ENCODE results near the gene FAM118A. TPM values are rescaled to one million over a fixed set of nuclear protein-coding genes. Genes with fewer than 3 reads are reported as not detected.

FAM118A gene
- polyA plus RNA-seq, 1 experiment, result 23.3 TPM

GRCh38 chr22:45318558-45319323 lies 9.0 kb downstream of the FAM118A start:
- ChIA-PET CTCF (interaction anchor here (0.6 to 1.4 kb wide), 3 partner anchors 141 to 235 kb away, joined by 3 to 4 read pairs (median 3); no protein-coding TSS in a partner anchor), POLR2A (interaction anchor here (0.6 to 1.1 kb wide), 2 partner anchors 186 to 255 kb away, joined by 4 to 7 read pairs; no protein-coding TSS in a partner anchor)
- Histone ChIP-seq H3K9me3 (ENCODE audit: control insufficient read depth, insufficient read depth, low read length) (no peaks in the 10 kb centered on the region), H3K27me3 (ENCODE audit: control insufficient read depth, insufficient read depth, low read length) (no peaks in the 10 kb centered on the region), H3K4me3 (ENCODE audit: low read depth, low read length) (peak overlapping the region; percentile 17; the same call in 1 of the 2 replicates), H3K27ac (ENCODE audit: low read depth, low read length) (peak overlapping the region; percentile 92)
- no peak for DNase-seq (ENCODE audit: low read depth, low spot score)
- no peak for TF ChIP-seq CTCF (IDR thresholded peaks at IDR 0.05; ENCODE audit: low read depth, low read length)

GRCh38 chr22:45319324-45319685 lies 9.6 kb downstream of the FAM118A start:
- no peaks in the 10 kb centered on the region for H3K27me3 ChIP-seq (ENCODE audit: control insufficient read depth, insufficient read depth, low read length)
- H3K4me3 ChIP-seq (ENCODE audit: low read depth, low read length), result no peak overlapping the region
- DNase-seq (ENCODE audit: low read depth, low spot score), result peak; percentile 39
- ChIA-PET CTCF (interaction anchor here (0.7 kb wide), 1 partner anchor 235 kb away, joined by 4 read pairs; no protein-coding TSS in a partner anchor), POLR2A (interaction anchor here (1.1 kb wide), 1 partner anchor 186 kb away, joined by 4 read pairs; no protein-coding TSS in a partner anchor)
- H3K27ac ChIP-seq (ENCODE audit: low read depth, low read length), result peak overlapping the region; percentile 92
- H3K9me3 ChIP-seq (ENCODE audit: control insufficient read depth, insufficient read depth, low read length), result no peaks in the 10 kb centered on the region
- no peak for TF ChIP-seq CTCF (IDR thresholded peaks at IDR 0.05; ENCODE audit: low read depth, low read length)

- Histone ChIP-seq H3K27ac (ENCODE audit: low read depth, low read length) (peak overlapping the region; percentile 43), H3K27me3 (ENCODE audit: control insufficient read depth, insufficient read depth, low read length) (no peaks in the 10 kb centered on the region), H3K9me3 (ENCODE audit: control insufficient read depth, insufficient read depth, low read length) (no peaks in the 10 kb centered on the region), H3K4me3 (ENCODE audit: low read depth, low read length) (no peak overlapping the region)
- CTCF ChIA-PET, result no interaction called here
- TF ChIP-seq CTCF (IDR thresholded peaks at IDR 0.05; ENCODE audit: low read depth, low read length), result no peak
- DNase-seq (ENCODE audit: low read depth, low spot score), result peak; percentile 38
- POLR2A ChIA-PET, result no interaction called here
Observed at GRCh38 chr22:45320357-45320976, 10.7 kb downstream of the FAM118A start.

DNA sequence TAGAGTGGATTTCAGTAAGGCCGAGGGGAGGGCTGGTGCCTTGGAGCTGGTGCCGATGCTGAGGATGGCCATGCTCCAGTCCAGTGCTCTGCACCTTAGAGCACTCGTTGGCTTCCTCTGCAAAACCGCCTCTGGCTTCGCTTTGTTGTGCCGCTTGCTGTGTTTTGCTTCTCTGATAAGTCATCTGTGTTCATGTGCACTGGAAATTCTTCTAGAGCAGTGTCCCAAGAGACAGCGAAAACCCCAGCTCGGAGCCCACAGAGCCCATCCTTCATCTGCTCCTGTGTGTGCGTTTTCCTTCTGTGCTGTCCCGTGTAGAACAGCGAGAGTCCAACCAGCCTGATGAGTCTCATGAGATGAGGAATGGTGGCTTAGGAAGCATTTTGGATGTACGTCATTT lies 12.1 kb downstream of the FAM118A start:
- Histone ChIP-seq H3K9me3 (ENCODE audit: control insufficient read depth, insufficient read depth, low read length) (no peaks in the 10 kb centered on the region), H3K27ac (ENCODE audit: low read depth, low read length) (no peak overlapping the region), H3K27me3 (ENCODE audit: control insufficient read depth, insufficient read depth, low read length) (no peaks in the 10 kb centered on the region), H3K4me3 (ENCODE audit: low read depth, low read length) (no peak overlapping the region)
- ChIA-PET POLR2A (no interaction called here), CTCF (no interaction called here)
- TF ChIP-seq CTCF (IDR thresholded peaks at IDR 0.05; ENCODE audit: low read depth, low read length), result no peak
- no peak for DNase-seq (ENCODE audit: low read depth, low spot score)

Measured in AG04450 (cell line).